ENCODE measurements around the gene RRP36. TPM values are rescaled to one million over a fixed set of nuclear protein-coding genes. Genes with fewer than 3 reads are reported as not detected.

The RRP36 gene
- total and polyA plus RNA-seq, 2 of the 8 experiments (the other 6 are each of a cell fraction or from before 2014, with no cell fraction given), result 33.9 to 92.3 TPM

DNA sequence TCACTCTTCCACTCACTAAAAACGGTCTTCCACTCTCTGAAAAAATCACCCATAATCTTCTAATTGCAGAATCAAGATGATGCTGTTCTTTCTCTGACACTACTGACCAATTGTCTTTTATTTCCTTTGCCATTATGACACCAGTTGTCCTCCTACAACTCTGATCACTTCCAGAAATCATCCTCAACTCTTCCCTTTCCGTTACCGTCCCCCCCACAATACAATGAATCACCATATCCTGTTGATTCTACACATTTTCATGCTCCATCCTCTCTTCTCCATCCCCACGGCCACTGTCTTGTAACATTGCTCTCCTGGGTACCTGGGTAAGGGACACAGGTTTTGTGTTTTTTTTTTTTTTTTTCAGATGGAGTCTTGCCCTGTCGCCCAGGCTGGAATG is 39.6 kb upstream of the RRP36 start:
- Histone ChIP-seq H4K5ac (ENCODE audit: insufficient read length, low read depth, low read length) (no peak overlapping the region), H2BK12ac (ENCODE audit: low read depth, low read length) (no peak overlapping the region), H4K20me1 (replicated peaks in 1 of 2; ENCODE audit: control insufficient read depth in 1 of 2, insufficient read depth in 2 of 2, low read length in 2 of 2) (peaks cover 1 to 5% of the 10 kb centered on the region in 2 experiments), H2AFZ (ENCODE audit: low read length) (no peak overlapping the region), H2AK5ac (ENCODE audit: low read depth, low read length) (no peak overlapping the region), H3K27me3 (replicated peaks in 1 of 4; ENCODE audit: control insufficient read depth in 3 of 4, extremely low read depth in 1 of 4, insufficient read depth in 3 of 4, low read length in 3 of 4) (no peaks in the 10 kb centered on the region), H3K4me2 (ENCODE audit: insufficient read depth in 1 of 2, low read depth in 2 of 2, low read length in 2 of 2) (no peak overlapping the region), H3K79me2 (ENCODE audit: control insufficient read depth in 1 of 2, insufficient read depth in 2 of 2, low read length in 2 of 2) (peaks cover 4 to 17% of the 10 kb centered on the region in 2 experiments; a peak in 2 of 4 replicates), H3K9ac (replicated peaks in 1 of 4; ENCODE audit: extremely low read depth in 1 of 4, low read depth in 3 of 4, low read length in 3 of 4) (no peak overlapping the region), H3K23ac (ENCODE audit: insufficient read length) (no peak overlapping the region), H3K56ac (replicated peaks; ENCODE audit: insufficient read length, low read depth, low read length) (peak overlapping the region; percentile 42), H3K9me3 (ENCODE audit: insufficient read depth in 2 of 2, low read depth in 1 of 2, low read length in 1 of 2) (no peaks in the 10 kb centered on the region), H2BK15ac (ENCODE audit: low read length) (no peak overlapping the region), H3K18ac (ENCODE audit: extremely low read depth, low read length) (no peak overlapping the region), H3K23me2 (ENCODE audit: low read depth, low read length) (peaks cover 12% of the 10 kb centered on the region), H4K91ac (replicated peaks; ENCODE audit: insufficient read length, low read length) (no peak overlapping the region), H2BK5ac (ENCODE audit: low read depth, low read length) (no peak overlapping the region), H2BK20ac (ENCODE audit: low read length) (no peak overlapping the region), H3K4ac (replicated peaks; ENCODE audit: insufficient read length, low read depth, low read length) (no peak overlapping the region), H3K36me3 (ENCODE audit: control insufficient read depth in 2 of 4, insufficient read depth in 4 of 4, low read length in 3 of 4) (no peaks in the 10 kb centered on the region), H4K8ac (ENCODE audit: extremely low read depth, insufficient read depth, low read length) (no peak overlapping the region), H2BK120ac (replicated peaks; ENCODE audit: low read depth, low read length) (no peak overlapping the region), H3K14ac (ENCODE audit: insufficient read length) (no peak overlapping the region), H3K79me1 (ENCODE audit: low read depth, low read length) (peaks cover 2% of the 10 kb centered on the region), H3K4me1 (replicated peaks in 1 of 4; ENCODE audit: control insufficient read depth in 3 of 4, insufficient read depth in 4 of 4, low read length in 3 of 4) (peaks cover 5 to 14% (median 6%) of the 10 kb centered on the region in 4 experiments; a peak in 6 of 7 replicates), H3K4me3 (ENCODE audit: extremely low read depth in 1 of 4, insufficient read depth in 2 of 4, low read depth in 3 of 4, low read length in 4 of 4) (no peak overlapping the region), H3K27ac (ENCODE audit: low read depth, low read length) (no peak overlapping the region)
- TF ChIP-seq EZH2 (IDR thresholded peaks at IDR 0.05; ENCODE audit: low read depth, low read length, severe bottlenecking) (no peak), SP1 (IDR thresholded peaks at IDR 0.05; ENCODE audit: low read depth, low read length) (no peak), FOSL1 (IDR thresholded peaks at IDR 0.05; ENCODE audit: insufficient read depth, low read depth, low read length) (no peak), EGR1 (IDR thresholded peaks at IDR 0.05; ENCODE audit: borderline replicate concordance, low read depth, low read length) (no peak), SIN3A (conservative IDR thresholded peaks at IDR 0.05 in 1 of 2, IDR thresholded peaks at IDR 0.05 in 1 of 2; ENCODE audit: low read depth in 1 of 2, low read length in 2 of 2) (no peak), RBBP5 (IDR thresholded peaks at IDR 0.05; ENCODE audit: borderline replicate concordance, low read depth, low read length) (no peak), JUN (IDR thresholded peaks at IDR 0.05; ENCODE audit: low read depth, low read length) (no peak), KDM4A (IDR thresholded peaks at IDR 0.05; ENCODE audit: low read depth, low read length, severe bottlenecking) (no peak), BRCA1 (IDR thresholded peaks at IDR 0.05; ENCODE audit: low read depth, low read length) (no peak), GTF2F1 (IDR thresholded peaks at IDR 0.05; ENCODE audit: borderline replicate concordance, low read depth, low read length) (no peak), SP2 (IDR thresholded peaks at IDR 0.05; ENCODE audit: low read length) (no peak)
- TF ChIP-seq, protein P1, sequence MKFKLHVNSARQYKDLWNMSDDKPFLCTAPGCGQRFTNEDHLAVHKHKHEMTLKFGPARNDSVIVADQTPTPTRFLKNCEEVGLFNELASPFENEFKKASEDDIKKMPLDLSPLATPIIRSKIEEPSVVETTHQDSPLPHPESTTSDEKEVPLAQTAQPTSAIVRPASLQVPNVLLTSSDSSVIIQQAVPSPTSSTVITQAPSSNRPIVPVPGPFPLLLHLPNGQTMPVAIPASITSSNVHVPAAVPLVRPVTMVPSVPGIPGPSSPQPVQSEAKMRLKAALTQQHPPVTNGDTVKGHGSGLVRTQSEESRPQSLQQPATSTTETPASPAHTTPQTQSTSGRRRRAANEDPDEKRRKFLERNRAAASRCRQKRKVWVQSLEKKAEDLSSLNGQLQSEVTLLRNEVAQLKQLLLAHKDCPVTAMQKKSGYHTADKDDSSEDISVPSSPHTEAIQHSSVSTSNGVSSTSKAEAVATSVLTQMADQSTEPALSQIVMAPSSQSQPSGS (IDR thresholded peaks at IDR 0.05; ENCODE audit: low read length), result no peak
- ChIA-PET POLR2A (ENCODE audit: partially characterized antibody) (interaction anchor here (1.4 kb wide), 1 partner anchor 66 kb away, joined by 3 read pairs; no protein-coding TSS in a partner anchor), CTCF (ENCODE audit: partially characterized antibody) (interaction anchor here (4.4 kb wide), 1 partner anchor 17 kb away, joined by 33 read pairs; no protein-coding TSS in a partner anchor)
- WGBS, 2 experiments (ENCODE audit: extremely low coverage in 1 of 2, insufficient coverage in 1 of 2, insufficient read length in 1 of 2, insufficient replicate concordance in 2 of 2, low coverage in 1 of 2, low lambda C conversion rate in 2 of 2, missing lambda C conversion rate in 1 of 2), result 92 to 100% methylated on average over 2 to 4 of the region's 5 CpGs
- FAIRE-seq (no peak), DNase-seq (ENCODE audit: low read depth in 1 of 2, low spot score in 2 of 2) (no peak)
